ENCODE results near the gene RBM11.

- TF ChIP-seq CTCF (IDR thresholded peaks at IDR 0.05) (no peak), POLR2A (IDR thresholded peaks at IDR 0.05) (no peak), POLR2AphosphoS5 (IDR thresholded peaks at IDR 0.05) (no peak)
These were observed 27.9 kb downstream of the RBM11 start for GRCh38 chr21:14243874-14244273.

All from breast epithelium (tissue), 3 donors.